ENCODE data around the gene TTLL8. TPM values are rescaled to one million over a fixed set of nuclear protein-coding genes. Genes with fewer than 3 reads are reported as not detected.

Gene TTLL8
- total RNA-seq, 4 donors from 2014 or later, result not detected

- H3K36me3 ChIP-seq, result no peaks in the 10 kb centered on the region
- TF ChIP-seq CTCF (IDR thresholded peaks at IDR 0.05) (no peak), EP300 (IDR thresholded peaks at IDR 0.05) (no peak), POLR2A (IDR thresholded peaks at IDR 0.05) (no peak), POLR2AphosphoS5 (IDR thresholded peaks at IDR 0.05) (no peak)
- peak overlapping the region; percentile 37 for H3K4me3 ChIP-seq
- H3K4me1 ChIP-seq, result peaks cover 29% of the 10 kb centered on the region
- H3K27ac ChIP-seq, result no peak overlapping the region
- WGBS, result 93% methylated on average over 17 of the region's 46 CpGs
- no peaks in the 10 kb centered on the region for H3K9me3 ChIP-seq
- peaks cover 62% of the 10 kb centered on the region for H3K27me3 ChIP-seq
- peak in 1 of 2 donors; percentile 84 for DNase-seq (ENCODE audit: low spot score in 2 of 2)
Observed at GRCh38 chr22:50009765-50010675, 48.1 kb downstream of the TTLL8 start.

GRCh38 chr22:50009251-50009650 is 48.8 kb downstream of the TTLL8 start:
- Histone ChIP-seq H3K27ac (no peak overlapping the region), H3K4me3 (no peak overlapping the region), H3K9me3 (no peaks in the 10 kb centered on the region), H3K36me3 (no peaks in the 10 kb centered on the region), H3K27me3 (peaks cover 55% of the 10 kb centered on the region), H3K4me1 (peaks cover 21% of the 10 kb centered on the region)
- DNase-seq (ENCODE audit: low spot score in 2 of 2), result peak in 1 of 2 donors; percentile 73
- TF ChIP-seq EP300 (IDR thresholded peaks at IDR 0.05), result no peak
- no peak for TF ChIP-seq CTCF (IDR thresholded peaks at IDR 0.05)
- no peak for TF ChIP-seq POLR2A (IDR thresholded peaks at IDR 0.05)
- no peak for TF ChIP-seq POLR2AphosphoS5 (IDR thresholded peaks at IDR 0.05)
- 86% methylated on average over 9 of the region's 16 CpGs for WGBS

GRCh38 chr22:50008151-50009040 is 49.7 kb downstream of the TTLL8 start:
- Histone ChIP-seq H3K9me3 (no peaks in the 10 kb centered on the region), H3K4me3 (no peak overlapping the region), H3K36me3 (no peaks in the 10 kb centered on the region), H3K4me1 (peaks cover 21% of the 10 kb centered on the region), H3K27ac (peak overlapping the region; percentile 29), H3K27me3 (peaks cover 46% of the 10 kb centered on the region)
- no peak for TF ChIP-seq EP300 (IDR thresholded peaks at IDR 0.05)
- peak in 1 of 2 donors; percentile 52 for DNase-seq (ENCODE audit: low spot score in 2 of 2)
- WGBS, result 84% methylated on average over 18 of the region's 24 CpGs

- Histone ChIP-seq H3K4me3 (no peak overlapping the region), H3K36me3 (no peaks in the 10 kb centered on the region), H3K27me3 (peaks cover 38% of the 10 kb centered on the region), H3K27ac (no peak overlapping the region), H3K4me1 (peaks cover 16% of the 10 kb centered on the region), H3K9me3 (no peaks in the 10 kb centered on the region)
- DNase-seq (ENCODE audit: low spot score in 2 of 2), result no peak
- 65% methylated on average over 3 of the region's 3 CpGs for WGBS
- TF ChIP-seq POLR2AphosphoS5 (IDR thresholded peaks at IDR 0.05) (no peak), EP300 (IDR thresholded peaks at IDR 0.05) (no peak), CTCF (IDR thresholded peaks at IDR 0.05) (no peak), POLR2A (IDR thresholded peaks at IDR 0.05) (no peak)
Observed at GRCh38 chr22:50007057-50007511, 51.0 kb downstream of the TTLL8 start.

- WGBS, result 70% methylated on average over 4 of the region's 4 CpGs
- no peak for TF ChIP-seq POLR2A (IDR thresholded peaks at IDR 0.05)
- no peak for TF ChIP-seq POLR2AphosphoS5 (IDR thresholded peaks at IDR 0.05)
- TF ChIP-seq CTCF (IDR thresholded peaks at IDR 0.05), result no peak
- DNase-seq (ENCODE audit: low spot score in 2 of 2), result no peak
- no peak overlapping the region for H3K4me3 ChIP-seq
- H3K27me3 ChIP-seq, result peaks cover 27% of the 10 kb centered on the region
- H3K36me3 ChIP-seq, result no peaks in the 10 kb centered on the region
- H3K27ac ChIP-seq, result no peak overlapping the region
- no peaks in the 10 kb centered on the region for H3K9me3 ChIP-seq
- H3K4me1 ChIP-seq, result peaks cover 1% of the 10 kb centered on the region
Observed at GRCh38 chr22:50004918-50005317, 53.2 kb downstream of the TTLL8 start.
